HFFc6 (cell line): Measurements from ENCODE around the gene RNF130. TPM values are rescaled to one million over a fixed set of nuclear protein-coding genes. Genes with fewer than 3 reads are reported as not detected.
A peak's percentile ranks its signal among the peaks of the same experiment; 100 is the strongest.
"Not testable (repeated sequence)": the region's sequence is repeated elsewhere in the genome, so short reads cannot be mapped to it uniquely, and the experiment has no call there.

Experiments used
- DNase-seq: peaks from one replicate; pipeline ENCODE4 v3.0.0-alpha.2; 2018
- H3K27ac Mint-ChIP-seq: 2 replicates; pipeline ENCODE4 v1.8.0; 2020; ENCODE audit warnings: mild to moderate bottlenecking, mixed read lengths
- H3K27me3 Mint-ChIP-seq: 2 replicates; pipeline ENCODE4 v1.8.0; 2021; ENCODE audit warnings: mild to moderate bottlenecking, moderate library complexity, mixed read lengths; ENCODE audit not compliant: insufficient read depth
- H3K36me3 Mint-ChIP-seq: 2 replicates; pipeline ENCODE4 v1.8.0; 2021; ENCODE audit warnings: low read depth, mixed read lengths
- H3K4me1 Mint-ChIP-seq: 2 replicates; pipeline ENCODE4 v1.8.0; 2020; ENCODE audit warnings: low read depth, mixed read lengths
- H3K4me3 Mint-ChIP-seq: 2 replicates; pipeline ENCODE4 v1.8.0; 2020; ENCODE audit warnings: mild to moderate bottlenecking, moderate library complexity, mixed read lengths
- H3K9me3 Mint-ChIP-seq: 2 replicates; pipeline ENCODE4 v1.8.0; 2020; ENCODE audit warnings: mild to moderate bottlenecking, mixed read lengths
- CTCF ChIP-seq: fragments of 200-600 bp; sonication (generic); IDR thresholded peaks from 2 replicates; pipeline ENCODE4 v1.5.0; 2021; ENCODE audit warnings: antibody characterized with exemption, mild to moderate bottlenecking
- total RNA-seq, 6 experiments: library from RNA; stranded (reverse); fragmentation: NEBNext Ultra II Directional; extraction: Animal tissue kit (Norgen Biotek cat#: 25700); gene quantifications; 2 replicates in 1 of 6; 3 replicates in 5 of 6; pipeline ENCODE4 v1.2.3, GENCODE V29; 2021

The RNF130 gene
- total RNA-seq, 6 experiments from 2014 or later, result 0.37 to 7.5 (median 0.93) TPM

GRCh38 chr5:179960204-179960831 is 111.2 kb downstream of the RNF130 start:
- Mint-ChIP-seq H3K27ac (no peak overlapping the region), H3K4me3 (no peak overlapping the region), H3K36me3 (no peaks in the 10 kb centered on the region), H3K27me3 (peaks cover 8% of the 10 kb centered on the region), H3K4me1 (no peaks in the 10 kb centered on the region), H3K9me3 (peaks cover 4% of the 10 kb centered on the region; the same call in 1 of the 2 replicates)
- DNase-seq, result no peak
- TF ChIP-seq CTCF, result no peak

GRCh38 chr5:179959641-179960040 is 111.9 kb downstream of the RNF130 start:
- Mint-ChIP-seq H3K27ac (no peak overlapping the region), H3K4me3 (no peak overlapping the region), H3K27me3 (peaks cover 8% of the 10 kb centered on the region), H3K4me1 (no peaks in the 10 kb centered on the region), H3K36me3 (no peaks in the 10 kb centered on the region), H3K9me3 (peaks cover 4% of the 10 kb centered on the region; the same call in 1 of the 2 replicates)
- no peak for DNase-seq
- no peak for TF ChIP-seq CTCF

- H3K27me3 Mint-ChIP-seq, H3K4me1 Mint-ChIP-seq, H3K27ac Mint-ChIP-seq, H3K4me3 Mint-ChIP-seq, H3K9me3 Mint-ChIP-seq, H3K36me3 Mint-ChIP-seq, DNase-seq: not testable (repeated sequence)
These were observed 112.4 kb downstream of the RNF130 start for GRCh38 chr5:179959118-179959517.

GRCh38 chr5:179955630-179956029 is 115.9 kb downstream of the RNF130 start:
- no peak for TF ChIP-seq CTCF
- Mint-ChIP-seq H3K4me3 (no peak overlapping the region), H3K36me3 (no peaks in the 10 kb centered on the region), H3K9me3 (no peaks in the 10 kb centered on the region; the same call in 1 of the 2 replicates), H3K27me3 (peaks cover 5% of the 10 kb centered on the region; the same call in 1 of the 2 replicates), H3K27ac (no peak overlapping the region), H3K4me1 (no peaks in the 10 kb centered on the region)
- no peak for DNase-seq

- DNase-seq, result no peak
- Mint-ChIP-seq H3K36me3 (no peaks in the 10 kb centered on the region), H3K4me3 (no peak overlapping the region), H3K4me1 (no peaks in the 10 kb centered on the region), H3K9me3 (no peaks in the 10 kb centered on the region; the same call in 1 of the 2 replicates), H3K27ac (no peak overlapping the region), H3K27me3 (peaks cover 5% of the 10 kb centered on the region; the same call in 1 of the 2 replicates)
- TF ChIP-seq CTCF, result no peak
These were observed 116.5 kb downstream of the RNF130 start for GRCh38 chr5:179955062-179955461.

- Mint-ChIP-seq H3K4me3 (no peak overlapping the region), H3K36me3 (no peaks in the 10 kb centered on the region), H3K9me3 (no peaks in the 10 kb centered on the region; the same call in 1 of the 2 replicates), H3K27ac (no peak overlapping the region), H3K4me1 (no peaks in the 10 kb centered on the region), H3K27me3 (peaks cover 5% of the 10 kb centered on the region; the same call in 1 of the 2 replicates)
- no peak for TF ChIP-seq CTCF
- peak; percentile 4 for DNase-seq
These were observed 117.1 kb downstream of the RNF130 start for GRCh38 chr5:179954434-179954833.
